ENCODE data around the gene TROAP. TPM values are rescaled to one million over a fixed set of nuclear protein-coding genes. Genes with fewer than 3 reads are reported as not detected.
A peak's percentile ranks its signal among the peaks of the same experiment; 100 is the strongest.
"Not testable (repeated sequence)": the region's sequence is repeated elsewhere in the genome, so short reads cannot be mapped to it uniquely, and the experiment has no call there.

The TROAP gene
- total RNA-seq, 1 donor from 2014 or later, result 0.48 TPM

DNA sequence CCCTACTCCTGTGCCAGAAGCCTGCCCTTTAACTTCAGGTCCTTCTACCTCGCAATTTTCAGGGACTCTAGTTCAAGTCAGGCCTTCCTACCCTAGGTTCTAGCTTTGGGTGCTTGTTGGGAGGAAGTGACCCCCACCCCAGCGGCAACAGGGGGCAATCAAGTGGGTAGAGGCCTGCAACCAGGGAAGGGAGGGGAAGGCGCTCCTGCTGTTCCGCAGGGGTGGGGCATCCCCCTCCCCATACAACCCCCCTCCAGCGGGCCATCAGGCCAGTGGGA is 28.3 kb upstream of the TROAP start:
- DNase-seq (ENCODE audit: low spot score) (no peak), ATAC-seq (no peak)

- DNase-seq (ENCODE audit: low spot score), result no peak
- peak; percentile 18 for ATAC-seq
Measured at GRCh38 chr12:49295082-49295936, 27.7 kb upstream of the TROAP start, which contains the start of gene PRPH. Gene PRPH, plus strand, starts transcription at chr12:49295147. Its CDS starts 54 bp downstream, at chr12:49295201.

DNA sequence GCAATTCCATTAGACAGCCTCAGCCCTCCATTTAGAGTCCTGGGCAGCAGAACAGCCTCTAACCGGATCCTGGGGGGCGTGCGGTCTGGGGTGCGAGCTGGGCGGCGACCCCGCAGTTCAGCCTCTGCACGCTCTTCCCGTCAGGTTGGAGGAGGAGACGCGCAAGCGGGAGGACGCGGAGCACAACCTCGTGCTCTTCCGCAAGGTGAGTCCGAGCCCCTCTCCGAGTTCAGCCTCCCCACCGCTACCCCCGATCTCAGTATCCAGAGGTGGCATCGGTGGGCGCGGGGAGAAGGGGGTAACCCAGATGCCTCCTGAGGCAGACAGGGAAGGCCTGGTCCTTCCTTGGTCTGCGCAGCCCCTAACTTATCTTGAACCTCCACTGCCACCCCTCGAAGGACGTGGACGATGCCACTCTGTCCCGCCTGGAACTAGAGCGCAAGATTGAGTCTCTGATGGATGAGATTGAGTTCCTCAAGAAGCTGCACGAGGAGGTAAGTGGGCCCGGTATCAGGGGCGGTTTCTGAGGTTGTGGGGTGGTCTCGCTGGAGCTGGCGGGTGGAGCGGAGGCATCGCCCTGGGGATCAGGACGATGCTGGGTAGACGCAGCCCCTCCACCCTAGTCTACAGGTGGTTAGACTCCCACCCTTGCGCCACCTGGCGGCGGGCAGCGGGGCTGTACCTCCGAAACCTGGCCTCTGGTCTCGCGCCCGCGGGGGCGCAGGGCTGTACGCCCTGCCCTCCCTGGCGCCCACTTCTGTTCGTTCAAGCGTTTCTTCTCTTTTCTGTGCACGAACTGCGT is 26.8 kb upstream of the TROAP start:
- ATAC-seq (peak; percentile 69), DNase-seq (ENCODE audit: low spot score) (peak; percentile 53)

- ATAC-seq (peak; percentile 21), DNase-seq (ENCODE audit: low spot score) (no peak)
Measured at GRCh38 chr12:49296836-49297694, 26.0 kb upstream of the TROAP start.

DNA sequence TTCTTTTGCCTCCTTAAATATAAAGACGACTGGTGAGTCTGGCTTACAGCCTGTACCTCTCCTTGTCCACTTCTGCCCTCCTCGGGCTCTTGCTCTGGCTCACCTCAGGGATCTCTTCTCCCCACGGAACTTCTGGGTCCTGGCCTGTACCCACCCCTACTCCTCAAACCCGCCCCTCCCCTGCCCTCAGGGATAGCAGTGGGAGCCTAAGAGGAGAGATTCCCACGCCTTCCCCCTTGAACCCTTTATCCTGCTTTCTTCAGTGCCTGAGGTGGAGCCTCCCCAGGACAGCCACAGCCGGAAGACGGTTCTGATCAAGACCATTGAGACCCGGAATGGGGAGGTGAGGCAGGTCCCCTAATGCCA is 25.4 kb upstream of the TROAP start:
- DNase-seq (ENCODE audit: low spot score) (no peak), ATAC-seq (no peak)

GRCh38 chr12:49298160-49298559 is 24.9 kb upstream of the TROAP start:
- ATAC-seq, result peak; percentile 75
- no peak for DNase-seq (ENCODE audit: low spot score)

DNA sequence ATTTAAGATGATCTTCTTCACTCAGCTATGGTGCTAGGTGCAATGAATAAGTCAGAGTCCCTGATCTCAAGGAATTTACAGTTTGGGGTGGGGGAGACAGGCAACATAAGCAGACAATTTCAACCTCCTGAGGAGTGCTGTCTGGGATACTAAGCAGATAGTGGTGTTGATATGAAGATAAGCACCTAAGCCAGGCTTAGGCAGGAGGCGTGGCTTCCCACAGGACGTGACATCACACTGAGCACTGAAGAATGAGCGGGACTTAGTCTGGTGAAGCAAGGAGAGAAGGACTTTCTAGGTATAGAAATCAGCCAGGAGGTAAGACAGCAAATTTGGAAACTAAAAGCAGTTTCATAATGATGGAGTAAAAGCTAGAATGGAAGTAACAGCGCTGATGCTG is 21.3 kb upstream of the TROAP start:
- no peak for DNase-seq (ENCODE audit: low spot score)
- no peak for ATAC-seq

DNA sequence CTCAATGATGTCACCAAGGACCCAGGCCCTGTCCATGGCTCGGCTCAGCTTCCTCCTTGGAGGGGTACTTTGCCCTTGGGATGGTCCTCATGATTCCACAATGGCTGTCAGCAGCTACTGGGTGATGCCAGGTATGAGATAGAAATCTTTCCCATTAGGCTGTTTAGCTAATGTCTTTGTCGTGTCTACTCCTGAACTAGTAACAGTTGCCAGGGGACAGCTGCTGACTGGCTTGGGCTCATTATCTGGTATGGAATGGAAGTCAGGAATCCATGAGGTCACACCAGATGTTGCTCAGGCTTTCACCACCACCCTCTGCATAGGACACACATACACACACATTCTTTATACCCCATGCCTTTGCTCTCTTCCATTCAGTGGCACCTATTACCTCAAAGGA is 18.9 kb upstream of the TROAP start:
- DNase-seq (ENCODE audit: low spot score) (no peak), ATAC-seq (no peak)

- DNase-seq (ENCODE audit: low spot score) (no peak), ATAC-seq (no peak)
Measured at GRCh38 chr12:49305762-49306510, 17.1 kb upstream of the TROAP start.

- no peak for ATAC-seq
- no peak for DNase-seq (ENCODE audit: low spot score)
Measured at GRCh38 chr12:49309386-49309785, 13.7 kb upstream of the TROAP start.

DNA sequence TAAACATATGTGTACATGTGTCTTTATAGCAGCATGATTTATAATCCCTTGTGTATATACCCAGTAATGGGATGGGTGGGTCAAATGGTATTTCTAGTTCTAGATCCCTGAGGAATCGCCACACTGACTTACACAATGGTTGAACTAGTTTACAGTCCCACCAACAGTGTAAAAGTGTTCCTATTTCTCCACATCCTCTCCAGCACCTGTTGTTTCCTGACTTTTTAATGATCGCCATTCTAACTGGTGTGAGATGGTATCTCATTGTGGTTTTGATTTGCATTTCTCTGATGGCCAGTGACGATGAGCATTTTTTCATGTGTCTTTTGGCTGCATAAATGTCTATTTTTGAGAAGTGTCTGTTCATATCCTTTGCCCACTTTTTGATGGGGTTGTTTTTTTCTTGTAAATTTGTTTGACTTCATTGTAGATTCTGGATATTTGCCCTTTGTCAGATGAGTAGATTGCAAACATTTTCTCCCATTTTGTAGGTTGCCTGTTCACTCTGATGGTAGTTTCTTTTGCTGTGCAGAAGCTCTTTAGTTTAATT is 12.5 kb upstream of the TROAP start:
- ATAC-seq; DNase-seq (ENCODE audit: low spot score): not testable (repeated sequence)

DNA sequence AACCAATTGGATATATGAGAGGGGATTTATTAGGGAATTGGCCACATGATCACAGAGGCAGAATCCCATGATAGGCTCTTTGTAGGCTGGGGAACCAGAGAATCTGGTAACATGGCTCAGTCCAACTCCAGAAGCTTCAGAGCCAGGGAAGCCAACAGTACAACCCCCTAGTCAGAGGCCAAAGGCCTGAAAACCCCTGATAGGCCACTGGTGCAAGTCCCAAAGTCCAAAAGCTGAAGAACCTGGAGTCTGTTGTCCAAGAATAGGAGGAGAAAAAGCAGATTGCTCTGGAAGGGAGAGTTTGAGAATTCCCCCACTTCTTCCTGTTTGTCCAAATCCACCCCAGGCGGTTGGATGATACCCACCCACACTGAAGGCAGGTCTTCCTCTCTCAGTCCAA is 8.2 kb upstream of the TROAP start:
- DNase-seq (ENCODE audit: low spot score) (no peak), ATAC-seq (no peak)

- not testable (repeated sequence) for DNase-seq (ENCODE audit: low spot score); ATAC-seq
Measured at GRCh38 chr12:49317118-49317517, 5.9 kb upstream of the TROAP start.

DNA sequence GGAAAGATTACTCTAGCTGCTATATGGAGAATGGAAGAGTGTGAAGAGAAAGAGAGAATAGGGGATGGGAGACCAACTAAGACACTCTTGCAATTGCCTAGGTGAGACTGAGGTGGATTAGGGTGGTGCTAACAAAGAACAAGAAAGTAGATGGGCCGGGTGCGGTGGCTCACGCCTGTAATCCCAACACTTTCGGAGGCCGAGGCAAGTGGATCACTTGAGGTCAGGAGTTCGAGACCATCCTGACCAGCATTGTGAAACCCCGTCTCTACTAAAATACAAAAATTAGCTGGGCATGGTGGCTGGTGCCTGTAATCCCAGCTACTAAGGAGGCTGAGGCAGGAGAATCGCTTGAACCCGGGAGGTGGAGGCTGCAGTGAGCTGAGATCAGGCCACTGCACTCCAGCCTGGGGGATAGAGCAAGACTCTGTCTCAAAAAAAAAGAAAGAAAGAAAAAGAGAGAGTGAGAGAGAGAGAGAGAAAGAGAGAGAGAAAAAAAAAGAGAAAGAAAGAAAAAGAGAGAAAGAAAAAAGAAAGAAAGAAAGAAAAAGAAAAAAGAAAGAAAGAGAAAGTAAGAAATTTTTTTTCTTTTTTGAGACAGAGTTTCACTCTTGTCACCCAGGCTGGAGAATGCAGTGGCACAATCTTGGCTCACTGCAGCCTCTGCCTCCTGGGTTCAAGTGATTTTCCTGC is 2.5 kb upstream of the TROAP start:
- not testable (repeated sequence) for ATAC-seq; DNase-seq (ENCODE audit: low spot score)

DNA sequence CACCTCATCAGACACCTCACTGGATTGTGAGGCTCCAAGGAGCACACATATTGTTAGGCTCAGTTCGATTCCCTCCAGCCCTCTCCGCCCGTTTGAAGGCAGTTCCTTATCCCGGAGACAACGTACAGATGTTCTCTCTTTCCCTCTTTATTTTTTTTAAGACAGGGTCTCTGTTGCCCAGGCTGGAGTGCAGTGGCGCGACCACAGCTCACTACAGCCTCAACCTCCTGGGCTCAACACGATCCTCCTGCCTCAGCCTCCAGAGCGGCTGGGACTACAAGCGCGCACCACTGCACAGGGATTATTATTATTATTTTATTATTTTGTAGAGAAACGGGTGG is 718 bp upstream of the TROAP start:
- no peak for ATAC-seq
- no peak for DNase-seq (ENCODE audit: low spot score)

GRCh38 chr12:49323524-49324097 is 556 bp downstream of the TROAP start:
- DNase-seq (ENCODE audit: low spot score) (no peak), ATAC-seq (no peak)

GRCh38 chr12:49325606-49326005 is 2.6 kb downstream of the TROAP start:
- DNase-seq (ENCODE audit: low spot score), result peak; percentile 22
- no peak for ATAC-seq

DNA sequence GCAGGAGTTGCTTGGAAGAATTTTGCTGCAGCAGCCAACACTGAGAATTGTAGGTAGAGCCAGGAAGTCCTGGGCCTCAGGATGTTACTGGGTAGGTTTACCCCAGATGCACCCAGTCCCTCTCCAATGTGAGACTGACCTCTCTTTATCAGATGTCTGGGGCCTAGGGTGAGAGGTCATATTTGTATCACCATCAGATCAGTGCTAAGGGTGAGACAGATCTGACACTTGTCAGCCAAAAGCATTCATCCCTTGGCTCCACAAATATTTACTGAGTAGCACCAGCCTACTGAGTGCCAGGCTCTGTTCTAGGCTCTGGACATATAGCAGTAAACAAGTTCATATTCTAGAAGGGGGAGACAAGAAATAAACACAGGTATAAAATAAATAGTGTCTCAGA is 4.3 kb downstream of the TROAP start:
- DNase-seq (ENCODE audit: low spot score), result no peak
- no peak for ATAC-seq

DNA sequence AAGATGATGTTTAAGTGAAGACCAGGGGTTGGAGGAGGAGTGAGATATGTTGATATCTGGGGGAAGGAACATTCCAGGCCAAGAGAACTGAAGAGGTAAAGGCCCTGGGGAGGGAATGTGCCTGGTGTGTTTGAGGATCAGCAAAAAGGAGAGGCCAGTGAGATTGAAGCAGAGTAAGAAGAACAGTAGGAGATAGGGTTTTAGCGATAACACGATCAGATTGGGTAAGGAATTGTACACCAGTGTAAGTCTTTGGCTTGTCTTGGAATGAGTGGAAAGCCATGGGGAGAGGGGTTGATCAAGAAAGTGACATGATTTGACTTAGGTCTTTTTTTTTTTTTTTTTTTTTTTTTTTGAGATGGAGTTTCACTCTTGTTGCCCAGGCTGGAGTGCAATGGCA is 4.8 kb downstream of the TROAP start:
- no peak for ATAC-seq
- no peak for DNase-seq (ENCODE audit: low spot score)

Data from left lobe of liver (tissue), 2 donors.